Stimulated activated CD4-positive, alpha-beta T cell treated with anti-CD3 and anti-CD28 coated beads, Interleukin-1b, Interleukin-23, amount 100 ng/mL, for 1 hour (primary cell): ENCODE results near the gene FAR2.

Experiments used
- DNase-seq, 2 donors: peaks; one replicate each; pipeline ENCODE4 v3.0.0-alpha.2; 2020; ENCODE audit warnings: low read depth in 2 of 2

The FAR2 gene

GRCh38 chr12:29204521-29204920 is 55.4 kb downstream of the FAR2 start:
- DNase-seq = no peak

- no peak for DNase-seq
Measured at GRCh38 chr12:29207120-29207519, 58.0 kb downstream of the FAR2 start.

GRCh38 chr12:29208060-29208459 is 59.0 kb downstream of the FAR2 start:
- DNase-seq = no peak

GRCh38 chr12:29208936-29209701 is 60.0 kb downstream of the FAR2 start:
- DNase-seq = no peak

- DNase-seq = no peak
Measured at GRCh38 chr12:29211696-29212095, 62.6 kb downstream of the FAR2 start.

GRCh38 chr12:29212682-29213403 is 63.8 kb downstream of the FAR2 start:
- DNase-seq = no peak

GRCh38 chr12:29216266-29216665 is 67.2 kb downstream of the FAR2 start:
- DNase-seq = no peak

GRCh38 chr12:29216797-29217575 is 67.9 kb downstream of the FAR2 start:
- DNase-seq = no peak

GRCh38 chr12:29220632-29221336 is 71.7 kb downstream of the FAR2 start:
- DNase-seq = no peak

GRCh38 chr12:29222200-29222599 is 73.1 kb downstream of the FAR2 start:
- no peak for DNase-seq

- DNase-seq = no peak
Measured at GRCh38 chr12:29223426-29223825, 74.3 kb downstream of the FAR2 start.

GRCh38 chr12:29223956-29224543 is 75.0 kb downstream of the FAR2 start:
- no peak for DNase-seq

GRCh38 chr12:29224572-29224971 is 75.5 kb downstream of the FAR2 start:
- DNase-seq = no peak

- DNase-seq = no peak
Measured at GRCh38 chr12:29225834-29226233, 76.8 kb downstream of the FAR2 start.

- DNase-seq = no peak
Measured at GRCh38 chr12:29226616-29227015, 77.5 kb downstream of the FAR2 start.

- no peak for DNase-seq
Measured at GRCh38 chr12:29228474-29229157, 79.5 kb downstream of the FAR2 start.

- DNase-seq = no peak
Measured at GRCh38 chr12:29229158-29229505, 80.1 kb downstream of the FAR2 start.

GRCh38 chr12:29229937-29230336 is 80.9 kb downstream of the FAR2 start:
- DNase-seq = no peak

GRCh38 chr12:29230800-29231560 is 81.9 kb downstream of the FAR2 start:
- DNase-seq = no peak

- no peak for DNase-seq
Measured at GRCh38 chr12:29232086-29232485, 83.0 kb downstream of the FAR2 start.
